ENCODE measurements around the gene FIGN.

FIGN gene

DNA sequence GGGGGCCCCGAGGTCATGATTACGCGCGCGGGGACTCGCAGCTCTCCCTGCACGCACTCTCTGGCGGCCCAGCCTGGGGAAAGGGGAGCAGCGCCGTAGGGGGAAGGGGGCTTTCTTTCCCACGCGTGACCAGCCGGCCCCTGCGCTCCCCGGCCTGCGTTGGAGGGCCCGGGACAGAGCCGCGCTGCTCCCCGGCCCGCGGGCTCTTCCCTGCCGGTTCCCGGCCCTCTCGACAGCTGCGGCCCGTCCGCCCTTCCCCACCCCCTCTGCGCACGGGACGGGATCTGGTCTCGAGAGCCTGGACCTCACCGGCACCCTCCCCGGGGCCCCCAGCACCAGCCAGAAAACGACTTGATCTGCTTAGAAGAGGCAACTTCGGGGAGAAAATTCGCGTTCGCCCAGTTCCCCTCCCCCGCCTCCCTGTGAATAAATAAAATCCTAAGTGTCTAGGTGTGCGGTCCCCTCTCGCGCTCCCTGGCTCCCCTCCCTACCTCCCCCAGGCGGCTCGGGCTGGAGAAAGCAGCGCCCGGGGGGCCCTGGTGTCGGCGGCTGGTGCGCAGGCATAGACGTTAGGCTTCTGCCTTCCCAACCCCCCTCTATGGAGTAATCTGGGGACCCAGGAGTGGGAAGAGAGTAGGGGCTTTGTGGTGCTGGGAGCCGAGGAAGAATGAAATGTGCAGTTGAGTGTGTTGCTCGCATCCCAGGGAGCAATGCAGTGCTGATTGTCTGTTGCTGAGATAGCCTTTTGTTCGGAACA lies 803 bp upstream of the FIGN start:
- no peak for DNase-seq

DNA sequence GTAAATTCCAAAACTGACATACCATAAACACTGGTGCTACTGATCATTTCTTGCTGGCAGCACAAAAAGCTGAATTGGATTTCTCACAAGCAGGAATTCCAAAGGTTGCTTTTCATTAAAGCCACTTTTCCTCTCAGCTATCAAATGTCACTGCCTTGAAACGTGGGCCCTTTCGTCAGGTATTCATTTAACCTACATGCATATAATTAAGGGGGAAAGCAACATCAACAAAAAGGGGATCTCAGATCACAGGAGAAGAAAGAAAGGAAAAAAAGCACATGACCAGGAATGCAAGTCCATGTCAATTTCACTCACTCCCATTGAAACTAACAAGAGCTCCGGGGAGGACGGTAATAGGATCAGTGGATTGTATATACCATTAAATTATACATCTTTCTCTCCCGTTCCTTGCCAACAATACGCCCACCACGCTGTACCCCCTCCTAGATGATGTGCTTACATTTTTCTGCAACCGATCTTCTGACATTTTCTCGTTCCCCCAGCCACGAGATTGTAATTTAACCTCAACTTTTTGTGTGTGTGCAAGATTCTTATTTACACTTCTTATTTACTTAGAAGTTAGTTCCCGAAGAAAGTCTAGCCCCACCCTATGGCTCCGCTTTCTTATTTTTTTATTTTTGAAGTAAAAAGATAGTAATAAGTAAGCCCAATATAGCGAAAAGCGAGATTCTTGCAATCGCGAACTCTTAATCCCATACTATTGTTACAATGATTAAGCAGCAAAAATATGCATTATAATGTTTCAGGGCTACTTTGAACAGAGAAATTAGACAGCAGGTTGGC lies 725 bp downstream of the FIGN start:
- DNase-seq, result no peak

DNA sequence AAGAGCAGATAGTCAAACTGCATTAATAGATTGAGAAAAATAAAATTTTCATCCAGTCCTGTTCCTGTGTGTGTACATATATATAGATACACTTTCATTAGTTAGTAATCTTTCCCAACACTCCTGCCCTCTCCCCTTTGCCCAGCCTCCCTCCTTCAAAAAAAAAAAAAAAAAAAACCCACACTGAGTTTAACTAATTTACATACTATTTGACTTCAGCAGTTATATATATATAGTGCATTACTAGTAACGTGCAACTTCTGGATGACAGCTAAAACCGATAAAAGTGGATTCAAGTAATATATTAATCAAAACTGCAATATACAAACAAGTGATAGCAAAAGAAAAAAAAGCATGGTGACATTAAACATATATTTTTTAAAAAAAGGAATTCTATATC lies 1.4 kb downstream of the FIGN start:
- no peak for DNase-seq

DNA sequence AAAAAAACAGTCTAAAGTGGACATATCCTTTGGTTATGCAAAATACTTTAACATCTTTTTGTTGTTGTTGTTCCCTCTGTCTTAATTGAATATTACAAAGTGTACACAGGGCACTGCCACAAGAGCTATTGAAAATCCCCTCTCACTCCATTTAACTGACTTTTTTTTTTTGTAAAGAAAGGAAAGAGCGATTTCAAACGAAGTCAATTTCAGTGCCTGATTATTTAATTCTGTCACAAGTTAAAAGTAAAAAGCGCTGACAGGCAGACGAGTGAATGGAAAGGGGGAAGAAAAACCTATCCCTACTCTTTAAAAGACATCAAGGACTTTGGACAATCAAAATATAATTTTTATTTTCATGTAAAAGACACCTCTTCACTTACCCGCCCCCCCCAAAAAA lies 1.9 kb downstream of the FIGN start:
- DNase-seq, result no peak

DNA sequence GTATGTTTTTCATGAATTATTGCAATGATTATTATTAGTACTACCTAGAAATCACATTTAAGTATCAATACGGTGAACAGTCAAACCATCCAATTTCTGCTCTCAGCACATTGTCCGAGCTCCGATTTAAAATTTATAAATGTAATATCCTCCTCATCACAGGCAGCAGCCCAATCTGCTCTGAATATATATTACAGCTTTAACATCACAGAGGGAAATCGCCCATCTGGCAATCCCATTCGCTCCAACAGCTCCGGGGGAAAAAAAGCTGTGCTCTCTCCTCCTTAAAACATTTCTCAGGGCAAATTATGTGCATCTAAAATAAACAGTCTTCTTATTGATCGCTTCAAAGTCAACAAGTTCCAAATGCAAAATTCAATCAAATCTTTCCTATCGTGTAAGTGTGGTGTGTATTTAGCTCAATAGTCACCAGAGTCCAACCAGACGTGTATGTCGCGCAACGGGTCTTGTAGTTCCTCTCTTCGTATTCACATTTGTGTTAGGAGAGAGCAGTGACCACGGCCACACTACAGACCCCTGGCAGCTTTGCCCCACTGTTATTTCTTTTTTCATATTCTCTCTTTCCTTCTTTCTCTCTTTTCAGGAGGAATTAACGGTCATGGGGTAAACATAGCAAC lies 2.4 kb downstream of the FIGN start:
- DNase-seq, result no peak

- DNase-seq, result no peak
Measured at GRCh38 chr2:163732727-163733126, 3.1 kb downstream of the FIGN start.

DNA sequence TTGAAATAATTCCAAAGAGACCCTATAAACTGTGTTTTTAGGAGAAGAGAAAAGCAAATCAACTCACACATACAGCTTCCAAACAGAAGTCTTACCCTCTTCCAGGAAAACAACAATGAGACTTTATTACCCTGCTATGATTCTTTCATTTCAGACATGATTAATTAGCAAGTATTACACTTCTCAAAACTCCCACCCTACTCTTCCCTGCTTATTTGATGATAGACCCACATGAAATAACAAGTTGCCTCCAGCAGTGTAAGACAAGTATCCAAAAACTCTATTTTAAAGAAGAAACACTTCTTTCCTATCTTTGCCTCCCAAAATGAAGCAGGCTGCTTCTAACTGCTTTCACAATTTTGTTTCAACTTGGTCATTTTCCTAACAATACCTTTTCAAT lies 4.1 kb downstream of the FIGN start:
- DNase-seq, result no peak

GRCh38 chr2:163730556-163730955 lies 5.3 kb downstream of the FIGN start:
- no peak for DNase-seq

DNA sequence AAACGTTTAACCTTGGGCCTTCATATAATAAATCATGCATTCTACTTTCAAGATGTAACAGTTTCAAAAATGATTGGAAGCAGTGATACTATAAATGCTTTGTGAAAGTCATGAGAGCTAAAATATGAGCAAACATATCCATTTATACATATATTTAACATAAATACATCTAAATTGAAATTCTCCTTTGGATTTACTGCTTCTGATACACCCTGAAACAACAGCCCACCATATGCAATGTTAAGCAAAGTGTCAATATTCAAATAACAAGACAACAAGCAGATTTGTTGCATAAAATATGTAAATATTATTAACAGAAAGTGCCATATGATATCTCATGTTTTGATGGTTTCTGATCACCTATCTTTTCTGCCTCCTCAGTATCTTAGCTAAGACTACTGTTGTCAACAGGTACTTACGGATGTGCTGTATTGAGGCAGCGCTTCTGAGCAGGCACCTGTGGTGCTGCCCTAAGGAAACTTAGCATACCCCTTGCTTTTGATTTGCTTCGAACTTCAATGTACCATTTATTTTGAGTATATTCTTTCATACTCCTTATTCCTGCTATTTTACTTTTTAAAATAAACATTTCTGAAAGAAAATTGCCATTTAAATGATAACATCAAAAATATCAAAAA lies 6.1 kb downstream of the FIGN start:
- DNase-seq, result no peak

- no peak for DNase-seq
Measured at GRCh38 chr2:163723881-163724280, 11.9 kb downstream of the FIGN start.

DNA sequence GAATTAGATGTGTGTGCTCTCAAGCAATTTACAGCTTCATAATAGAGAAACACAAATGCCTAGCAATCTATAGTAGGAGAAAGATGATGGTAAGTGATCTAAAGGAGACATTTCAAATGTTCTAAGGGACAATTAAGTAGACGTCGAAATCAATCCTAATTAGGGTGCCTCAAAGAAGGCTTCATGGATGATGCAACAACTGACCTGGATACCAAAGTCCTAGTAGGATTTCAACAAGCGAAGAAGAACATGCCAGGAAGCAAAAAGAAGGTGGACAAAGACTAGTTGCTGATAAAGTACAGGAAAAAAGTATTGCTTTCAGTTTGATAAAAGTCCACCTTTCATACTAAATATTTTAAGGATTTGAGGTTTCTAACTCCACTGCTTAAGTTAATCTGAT lies 12.5 kb downstream of the FIGN start:
- no peak for DNase-seq

DNA sequence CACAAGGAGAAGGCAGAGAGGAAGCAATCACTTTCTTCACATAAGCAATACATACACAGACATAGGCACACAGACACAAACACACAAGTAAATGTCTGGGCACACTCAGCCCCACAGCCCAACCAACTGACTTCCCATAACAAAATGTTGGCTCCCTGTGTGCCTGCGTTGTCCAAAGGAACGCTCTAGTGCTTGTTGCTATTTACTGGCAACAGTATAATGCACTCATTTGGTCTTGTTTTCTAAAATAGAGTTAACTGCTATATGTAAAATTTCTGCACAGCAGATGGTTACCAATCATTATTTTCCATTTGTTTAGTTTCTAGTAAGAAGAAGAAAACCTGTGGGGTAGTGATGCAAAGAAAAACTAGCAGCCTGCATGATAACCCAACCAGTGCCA lies 16.5 kb downstream of the FIGN start:
- DNase-seq, result no peak

DNA sequence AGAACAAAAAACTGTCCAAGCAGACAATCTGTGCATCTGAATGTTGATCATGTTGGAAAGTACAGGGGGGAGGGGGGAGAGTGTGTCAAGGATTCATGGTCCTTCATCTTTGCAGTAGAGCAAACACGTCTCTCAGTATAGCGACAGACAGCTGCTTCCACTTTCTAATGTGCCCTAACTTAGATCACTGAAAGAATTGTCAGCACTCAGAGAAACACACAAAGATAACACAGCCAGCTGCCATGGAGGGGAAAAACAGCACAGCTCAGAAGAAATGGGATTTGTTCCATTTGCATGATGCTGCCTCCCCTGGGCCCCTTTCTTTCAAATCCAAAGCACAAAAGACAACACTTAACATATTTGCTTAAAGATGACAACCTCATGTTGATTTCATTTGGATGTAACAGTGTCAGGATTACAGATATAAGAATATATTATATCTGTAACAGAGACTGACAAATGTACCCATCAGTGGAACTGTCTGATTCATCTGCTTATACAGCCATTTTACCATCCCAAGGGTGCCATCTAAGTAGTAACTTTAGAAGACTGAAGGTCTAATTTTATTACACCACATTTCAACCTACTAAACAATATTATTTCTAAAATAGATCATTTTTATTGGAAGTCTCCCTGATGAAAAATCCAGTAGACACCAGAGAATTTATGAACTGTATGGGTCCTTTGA lies 17.7 kb downstream of the FIGN start:
- DNase-seq, result no peak

GRCh38 chr2:163717515-163717914 lies 18.3 kb downstream of the FIGN start:
- no peak for DNase-seq

GRCh38 chr2:163716101-163716500 lies 19.7 kb downstream of the FIGN start:
- DNase-seq, result no peak

DNA sequence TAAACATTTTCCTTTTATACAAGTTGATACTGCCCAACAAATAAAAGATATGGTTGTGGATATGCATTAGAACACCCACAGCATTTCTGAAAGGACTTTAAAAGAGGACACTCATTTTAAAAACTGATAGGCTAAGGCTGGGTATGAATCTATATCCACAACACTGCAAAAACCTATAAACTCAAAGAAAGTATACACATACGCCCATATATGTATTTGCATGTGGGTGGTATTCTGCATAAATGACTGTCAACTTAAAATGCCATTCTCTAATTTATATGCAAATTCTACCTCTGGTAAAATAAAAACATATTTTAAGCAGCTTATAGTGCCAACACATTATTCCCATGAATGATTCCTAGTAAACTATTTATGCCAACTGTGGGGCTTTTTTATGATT lies 20.1 kb downstream of the FIGN start:
- no peak for DNase-seq

DNA sequence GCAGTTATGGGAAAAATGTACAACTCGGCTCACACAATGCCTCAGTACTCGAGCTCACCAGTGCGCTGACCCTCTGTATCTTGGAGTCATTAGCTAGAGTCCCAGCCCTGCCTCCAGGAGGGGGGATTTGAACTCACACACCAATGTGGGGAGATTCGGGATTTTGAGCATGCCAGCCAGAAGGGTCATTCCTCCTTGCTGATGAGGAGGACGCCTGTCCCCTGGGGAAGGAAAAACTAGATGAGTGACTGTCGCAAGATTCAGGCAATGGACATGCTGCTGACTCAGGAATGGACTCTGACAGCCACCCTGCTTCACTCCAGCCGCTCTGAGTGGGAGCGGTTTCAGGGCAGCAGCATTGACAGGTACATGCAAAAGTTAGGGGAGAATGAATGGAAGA lies 20.6 kb downstream of the FIGN start:
- DNase-seq, result no peak

- DNase-seq, result no peak
Measured at GRCh38 chr2:163713534-163714311, 22.1 kb downstream of the FIGN start.

GRCh38 chr2:163711699-163712098 lies 24.1 kb downstream of the FIGN start:
- DNase-seq, result no peak

GRCh38 chr2:163711258-163711657 lies 24.6 kb downstream of the FIGN start:
- no peak for DNase-seq

DNA sequence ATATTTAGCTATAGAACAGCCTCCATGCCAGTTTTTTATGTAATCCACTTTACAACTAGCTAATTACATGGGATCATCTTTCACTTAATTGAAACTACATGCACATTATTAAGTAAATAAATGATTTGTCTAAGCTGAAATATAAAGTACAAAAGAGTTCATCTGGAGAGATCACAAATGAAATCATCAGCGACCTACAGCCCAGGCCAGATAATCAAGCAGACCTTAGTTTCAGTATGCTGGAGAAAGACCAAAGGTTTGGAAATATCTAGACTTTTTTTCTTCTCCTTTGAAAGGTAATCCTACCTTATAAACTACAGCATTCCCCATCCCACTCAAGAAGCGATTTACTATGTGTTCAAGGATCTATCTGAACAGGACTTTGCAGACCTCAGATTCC lies 26.5 kb downstream of the FIGN start:
- no peak for DNase-seq

DNA sequence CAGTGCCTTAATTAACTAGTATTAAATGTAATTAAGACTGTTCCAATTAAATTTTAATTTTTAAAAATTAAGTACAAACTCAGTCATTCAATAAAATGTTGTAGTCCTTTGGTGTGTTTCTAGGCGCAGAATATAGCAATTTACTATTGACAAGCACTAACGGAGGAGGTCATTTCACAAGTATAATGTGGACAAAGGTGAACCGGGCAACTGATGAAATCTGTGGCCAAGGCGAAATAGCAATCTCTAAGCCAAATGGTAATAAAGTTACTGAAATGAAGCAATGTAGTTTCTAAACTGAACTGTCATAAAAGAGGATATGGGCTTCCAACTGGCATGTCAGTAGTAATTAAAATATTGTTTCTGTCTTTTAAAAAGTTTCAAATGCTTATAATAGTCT lies 27.5 kb downstream of the FIGN start:
- no peak for DNase-seq
